ENCODE results near the gene FAM131C.
"Not testable (repeated sequence)": the region's sequence is repeated elsewhere in the genome, so short reads cannot be mapped to it uniquely, and the experiment has no call there.

The FAM131C gene

GRCh38 chr1:16058394-16059120, 14.9 kb downstream of the FAM131C start:
- not testable (repeated sequence) for DNase-seq (ENCODE audit: low spot score)

DNA sequence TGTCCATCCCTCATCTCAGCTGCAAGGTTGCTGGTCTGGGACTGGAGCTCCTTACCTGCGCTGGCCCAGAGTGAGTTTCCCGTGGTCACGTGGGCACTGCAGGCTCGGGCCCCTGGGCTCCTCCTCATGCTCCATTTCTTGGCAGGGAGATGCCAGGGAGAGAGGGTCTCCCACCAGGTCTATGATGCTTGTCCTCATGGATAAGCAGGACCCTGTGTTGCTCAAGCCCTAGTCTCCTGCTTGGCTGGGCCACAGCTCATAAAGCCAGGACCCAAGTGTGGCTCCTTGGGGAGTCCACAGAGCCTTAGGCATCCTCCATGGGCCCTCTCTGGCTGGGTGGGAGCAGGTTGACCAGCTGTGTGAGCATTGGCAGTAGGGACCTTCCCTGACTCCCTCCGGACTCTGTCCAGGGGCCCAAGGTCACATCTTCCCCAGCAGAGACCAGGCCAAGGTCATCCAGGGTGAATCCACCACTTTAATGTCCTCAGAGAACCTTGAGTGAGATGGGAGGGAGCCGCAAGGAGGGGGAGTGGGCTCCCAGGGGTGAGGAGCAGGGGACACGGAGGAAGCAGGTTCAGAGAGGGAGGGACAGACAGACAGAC, 16.0 kb downstream of the FAM131C start:
- DNase-seq (ENCODE audit: low spot score): not testable (repeated sequence)

- not testable (repeated sequence) for DNase-seq (ENCODE audit: low spot score)
Measured at GRCh38 chr1:16056521-16056912, 16.9 kb downstream of the FAM131C start.

DNA sequence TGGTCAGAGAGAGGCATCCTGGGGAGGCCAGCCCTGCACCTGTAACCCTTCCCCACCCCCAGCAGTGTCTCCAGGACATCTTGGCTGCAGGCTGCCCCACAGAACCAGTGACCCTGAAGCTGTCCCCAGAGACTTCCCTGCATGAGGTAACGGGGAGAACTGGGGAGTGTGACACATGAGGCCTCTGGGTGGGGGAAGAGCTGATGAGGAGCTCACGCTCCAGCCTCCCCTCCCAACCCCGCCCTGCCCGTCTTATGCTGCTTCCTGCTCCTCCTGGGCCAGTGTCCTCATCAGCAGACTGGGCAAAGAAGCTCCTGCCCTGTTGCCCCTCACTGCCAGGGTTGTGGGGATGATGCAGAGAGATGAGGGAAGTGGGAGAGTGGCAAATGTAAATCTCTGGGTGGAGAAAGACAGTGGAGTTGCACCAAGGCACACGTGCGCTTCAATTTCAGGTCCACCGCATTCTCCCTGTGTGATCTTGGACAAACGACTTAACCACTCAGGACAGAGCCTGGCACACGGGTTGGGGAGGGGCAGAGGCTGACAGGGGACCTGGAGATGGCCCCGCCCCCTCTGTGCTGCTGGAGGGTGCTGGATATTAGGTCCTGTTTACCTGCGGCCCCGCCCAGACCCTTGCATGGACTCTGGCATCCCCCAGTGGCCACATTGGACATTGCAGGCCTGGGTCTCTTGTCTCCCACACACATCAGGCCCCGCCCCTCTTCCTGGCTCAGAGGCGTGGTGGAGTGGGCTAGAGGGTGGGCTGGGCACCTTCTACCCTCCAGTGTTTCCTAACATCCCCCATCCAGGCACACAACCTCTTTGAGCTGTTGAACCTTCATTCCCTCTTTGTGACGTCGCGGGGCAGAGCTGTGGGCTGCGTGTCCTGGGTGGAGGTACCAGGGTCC, 17.6 kb downstream of the FAM131C start:
- DNase-seq (ENCODE audit: low spot score): peak; percentile 73

DNA sequence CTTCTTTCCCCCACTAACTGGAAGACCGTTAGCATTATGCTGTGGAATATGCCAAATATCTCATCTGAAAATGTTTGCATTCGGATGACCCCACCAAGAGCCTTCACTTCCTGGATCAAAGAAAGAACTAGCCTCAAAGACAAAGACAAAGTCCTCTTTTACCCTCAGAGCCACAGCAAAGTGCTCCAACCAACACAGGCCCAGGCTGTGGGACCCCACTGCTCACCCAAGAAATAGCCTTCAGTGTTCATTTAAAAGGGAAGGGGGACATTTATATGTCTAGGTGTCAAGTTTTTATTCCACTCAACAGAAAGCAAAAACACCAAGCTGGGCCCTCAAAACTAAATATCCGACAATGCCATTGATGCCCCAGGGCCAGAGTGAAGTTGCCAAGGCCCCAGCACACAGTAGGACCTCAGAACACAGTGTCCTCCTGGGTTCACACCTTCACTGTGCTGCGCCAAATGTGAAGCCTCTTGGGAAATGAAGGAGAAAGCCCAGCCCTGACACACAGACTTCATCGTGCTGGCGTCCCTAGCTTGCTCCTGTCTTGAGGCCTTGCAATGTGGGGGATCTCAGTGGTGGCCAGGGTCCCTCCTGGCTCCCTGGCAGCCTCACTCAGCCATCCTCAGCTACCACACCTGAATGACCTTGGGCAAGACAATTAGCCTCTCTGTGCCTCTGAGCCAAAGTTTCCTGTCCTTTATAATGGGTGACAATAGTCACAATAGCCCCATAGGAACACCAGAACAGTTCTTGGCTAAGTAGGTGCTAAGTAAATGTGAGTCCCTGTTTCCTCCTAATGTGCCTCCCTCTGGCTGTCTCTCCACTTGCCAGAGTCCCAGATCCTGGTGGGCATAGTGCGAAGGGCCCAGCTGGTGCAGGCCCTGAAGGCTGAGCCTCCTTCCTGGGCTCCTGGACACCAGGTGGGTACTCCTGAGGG, 18.6 kb downstream of the FAM131C start:
- no peak for DNase-seq (ENCODE audit: low spot score)

- DNase-seq (ENCODE audit: low spot score): no peak
Measured at GRCh38 chr1:16053781-16054502, 19.5 kb downstream of the FAM131C start.

DNA sequence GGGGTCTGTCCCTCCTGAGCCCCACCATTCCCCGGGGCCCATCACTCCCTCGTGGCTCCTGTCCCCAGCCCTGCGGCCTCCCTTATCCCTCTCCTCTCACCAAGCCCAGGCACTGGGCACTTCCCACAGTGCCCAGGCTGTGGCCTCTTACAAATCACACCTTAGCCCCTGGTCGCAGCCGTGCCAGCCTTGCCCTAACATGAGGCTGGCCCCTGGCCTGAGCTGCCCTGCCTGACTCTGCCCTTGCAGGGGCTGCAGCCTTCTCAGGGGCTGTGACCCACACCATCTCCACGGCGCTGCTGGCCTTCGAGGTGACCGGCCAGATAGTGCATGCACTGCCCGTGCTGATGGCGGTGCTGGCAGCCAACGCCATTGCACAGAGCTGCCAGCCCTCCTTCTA, 21.5 kb downstream of the FAM131C start:
- DNase-seq (ENCODE audit: low spot score): not testable (repeated sequence)

GRCh38 chr1:16051039-16051438, 22.4 kb downstream of the FAM131C start:
- no peak for DNase-seq (ENCODE audit: low spot score)

DNA sequence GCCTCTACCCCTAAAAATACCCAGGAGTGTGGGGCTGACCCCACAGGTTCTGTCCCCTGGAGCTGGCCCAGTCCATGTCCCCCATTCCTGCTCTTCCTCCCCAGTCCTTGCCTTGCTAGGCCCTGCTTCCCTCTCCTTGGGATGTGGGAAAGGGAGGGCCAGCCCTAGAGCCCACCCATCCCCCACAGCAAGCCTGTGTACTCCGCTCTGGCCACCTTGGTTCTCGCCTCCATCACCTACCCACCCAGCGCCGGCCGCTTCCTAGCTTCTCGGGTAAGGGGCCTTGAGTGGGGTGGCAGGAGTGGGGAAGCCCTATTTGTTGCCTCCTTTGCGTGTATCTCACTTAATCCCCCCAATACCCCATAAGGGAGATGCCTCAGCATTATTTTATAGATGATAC, 23.1 kb downstream of the FAM131C start:
- DNase-seq (ENCODE audit: low spot score): no peak

DNA sequence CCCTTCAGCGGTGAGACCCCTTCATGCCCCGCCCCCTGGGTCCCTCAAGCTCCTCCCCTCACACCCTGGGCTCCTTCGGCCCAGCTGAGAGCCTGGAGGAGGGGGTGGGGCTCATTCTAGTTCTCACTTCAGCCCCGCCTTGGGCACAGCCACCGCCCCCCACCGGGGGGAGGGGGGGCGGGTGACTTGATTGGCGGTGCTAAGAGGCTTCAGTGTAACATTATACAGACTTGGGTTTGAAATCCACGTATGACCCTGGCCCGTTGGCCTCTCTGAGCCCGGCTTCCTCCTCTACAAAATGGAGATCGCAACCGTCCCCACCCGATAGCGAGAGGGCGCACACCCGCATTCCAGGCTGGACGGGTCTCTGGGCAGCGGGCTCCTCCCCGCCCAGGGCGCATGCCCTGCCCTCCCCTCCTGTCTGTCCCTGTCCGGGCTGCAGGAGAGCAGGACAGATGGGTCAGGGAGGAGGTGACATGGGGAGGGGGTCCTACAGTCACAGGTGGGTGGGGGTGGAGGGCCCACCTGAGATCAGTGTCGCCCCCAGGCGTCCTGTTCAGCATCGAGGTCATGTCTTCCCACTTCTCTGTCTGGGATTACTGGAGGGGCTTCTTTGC, 24.8 kb downstream of the FAM131C start:
- DNase-seq (ENCODE audit: low spot score): peak; percentile 31

- DNase-seq (ENCODE audit: low spot score): no peak
Measured at GRCh38 chr1:16047791-16048475, 25.5 kb downstream of the FAM131C start.

DNA sequence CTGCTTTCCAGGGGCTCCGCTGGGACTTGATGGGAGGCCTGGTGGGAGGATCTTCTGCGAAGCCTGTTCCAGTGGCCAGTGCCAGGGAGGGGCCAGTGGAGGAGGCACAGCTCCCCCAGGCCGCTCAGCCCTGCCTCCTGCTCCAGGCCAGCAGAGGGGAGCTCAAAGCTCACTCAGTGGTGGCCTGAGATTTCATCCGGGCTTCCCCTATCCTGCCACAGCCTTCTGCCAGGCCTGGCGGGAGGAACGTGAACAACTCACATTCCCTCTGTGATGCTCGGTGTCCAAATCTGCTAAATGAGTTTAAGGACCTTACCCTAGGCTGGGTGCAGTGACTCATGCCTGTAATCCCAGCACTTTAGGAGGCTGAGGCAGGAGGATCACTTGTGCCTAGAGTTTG, 26.6 kb downstream of the FAM131C start:
- no peak for DNase-seq (ENCODE audit: low spot score)

DNA sequence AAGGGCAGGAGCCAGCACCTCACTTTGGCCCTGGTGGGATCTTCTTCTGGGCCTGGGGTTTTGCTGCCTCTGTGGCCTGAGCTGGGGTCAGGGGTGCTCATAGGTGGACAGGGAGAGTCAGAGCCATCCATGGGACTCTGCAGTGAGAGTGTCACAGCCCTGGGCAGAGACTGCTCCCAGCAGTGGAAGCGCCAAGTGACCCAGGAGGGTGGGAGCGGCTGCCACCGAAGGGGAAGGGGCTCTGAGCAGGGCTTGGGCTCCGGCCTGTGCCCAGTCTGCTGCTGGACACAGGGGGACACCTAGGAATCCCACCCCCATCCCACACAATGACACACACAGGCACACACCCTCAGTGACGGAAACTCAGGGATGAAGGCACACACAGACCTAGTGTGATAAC, 29.5 kb downstream of the FAM131C start:
- DNase-seq (ENCODE audit: low spot score): no peak

GRCh38 chr1:16043521-16043920, 29.9 kb downstream of the FAM131C start, which contains the start of gene CLCNKB:
TSS of gene CLCNKB (plus strand) at chr1:16043782. CDS start at chr1:16044493, 711 bp downstream.
- DNase-seq (ENCODE audit: low spot score): no peak

DNA sequence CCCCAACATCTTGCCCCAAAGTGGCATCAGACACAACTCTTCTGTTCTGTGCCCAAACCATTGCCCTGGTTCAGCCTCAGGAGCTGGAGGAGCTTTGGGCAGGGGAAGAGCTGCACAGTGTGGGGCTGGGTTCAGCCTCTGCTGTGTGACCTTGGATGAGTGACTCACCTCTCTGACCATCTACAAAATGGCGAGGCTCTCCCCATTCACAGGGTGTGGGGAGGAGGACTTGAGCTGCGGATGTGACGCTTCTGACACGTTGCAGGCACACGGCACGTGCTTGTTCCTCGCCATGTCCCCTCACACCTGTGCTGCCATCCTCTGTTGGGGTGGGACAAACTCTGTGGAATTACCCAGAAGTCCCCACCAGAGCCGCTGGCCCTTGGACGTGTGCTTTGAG, 30.8 kb downstream of the FAM131C start:
- DNase-seq (ENCODE audit: low spot score): not testable (repeated sequence)

DNA sequence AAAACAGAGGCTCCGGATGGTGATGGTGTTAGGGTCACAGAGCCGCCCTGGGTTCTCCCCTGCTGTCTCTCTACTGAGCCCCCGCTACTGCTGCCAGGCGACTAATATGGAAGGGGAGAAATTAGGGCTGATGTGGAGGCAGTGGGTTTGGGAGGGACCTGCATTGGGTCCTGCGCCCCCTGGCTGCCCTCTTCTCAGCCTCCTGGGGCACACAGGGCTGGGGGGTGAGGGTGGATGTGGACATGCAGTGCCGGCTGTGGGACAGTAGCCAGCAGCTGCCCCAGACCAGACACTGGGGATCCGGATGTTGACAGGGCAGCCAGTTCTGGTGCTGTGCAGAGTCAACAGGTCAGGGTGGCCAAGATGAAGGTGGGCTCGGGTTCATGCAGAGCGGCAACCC, 31.4 kb downstream of the FAM131C start:
- DNase-seq (ENCODE audit: low spot score): no peak

DNA sequence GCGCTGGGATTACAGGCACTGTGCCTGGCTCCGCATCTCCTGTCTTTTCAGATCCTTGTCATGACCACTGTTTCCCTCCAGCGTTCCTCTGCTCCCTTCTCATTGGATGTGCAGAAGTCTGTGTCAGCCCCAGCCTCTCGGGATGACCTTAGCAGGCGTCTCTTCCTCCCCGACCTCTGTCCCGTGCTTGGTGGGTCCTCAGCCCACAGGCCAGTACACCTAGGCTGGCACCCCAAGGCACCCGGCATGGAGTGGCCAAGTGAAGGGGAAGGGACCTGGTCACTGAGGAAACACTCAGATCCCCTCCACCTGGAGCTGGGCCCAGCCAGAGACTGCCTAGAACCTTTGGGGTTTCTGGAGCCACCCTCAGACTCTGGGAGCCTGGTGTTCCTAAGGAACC, 32.3 kb downstream of the FAM131C start:
- DNase-seq (ENCODE audit: low spot score): no peak

GRCh38 chr1:16039871-16040270, 33.6 kb downstream of the FAM131C start:
- not testable (repeated sequence) for DNase-seq (ENCODE audit: low spot score)

GRCh38 chr1:16038620-16038912, 34.9 kb downstream of the FAM131C start:
- peak; percentile 18 for DNase-seq (ENCODE audit: low spot score)

- not testable (repeated sequence) for DNase-seq (ENCODE audit: low spot score)
Measured at GRCh38 chr1:16036461-16036860, 37.0 kb downstream of the FAM131C start.

Data from LoVo (cell line).